Adrenal gland (tissue), 12 donors: ENCODE measurements around the gene OTULIN. TPM values are rescaled to one million over a fixed set of nuclear protein-coding genes. Genes with fewer than 3 reads are reported as not detected.
A peak's percentile ranks its signal among the peaks of the same experiment; 100 is the strongest.

Experiments used
- DNase-seq, 7 donors: peaks; one replicate each; pipeline ENCODE4 v3.0.0-alpha.2; 2019 to 2020
- H3K27ac ChIP-seq, 5 donors: fragments of 200-600 bp; sonication (generic) in 4 of 5; 1 replicate in 3 of 5; 2 replicates in 2 of 5; pipeline versions ENCODE4 v1.5.1 to v1.8.0; 2016 to 2020; ENCODE audit warnings: mild to moderate bottlenecking in 1 of 5
- H3K27me3 ChIP-seq: fragments of 200-600 bp; 2 replicates; pipeline ENCODE4 v1.8.0; 2021
- H3K36me3 ChIP-seq, 2 donors: fragments of 200-600 bp; replicated peaks in 1 of 2; 1 replicate in 1 of 2; 2 replicates in 1 of 2; pipeline versions ENCODE4 v1.5.1 to v1.8.0; 2018 to 2022
- H3K4me1 ChIP-seq, 2 donors: fragments of 200-600 bp; replicated peaks in 1 of 2; 1 replicate in 1 of 2; 2 replicates in 1 of 2; pipeline versions ENCODE4 v1.5.1 to v1.8.0; 2018 to 2021
- H3K4me3 ChIP-seq, 4 donors: fragments of 200-600 bp; sonication (generic) in 3 of 4; one replicate each; pipeline ENCODE4 v1.5.1; 2016 to 2018
- H3K9me3 ChIP-seq, 3 donors: fragments of 200-600 bp; sonication (generic) in 1 of 3; replicated peaks in 1 of 3; 1 replicate in 2 of 3; 2 replicates in 1 of 3; pipeline versions ENCODE4 v1.5.1 to v1.8.0; 2016 to 2021
- CTCF ChIP-seq, 6 experiments: fragments of 450-650 bp in 4 of 6; fragments of 200-600 bp in 2 of 6; sonication (generic) in 1 of 6; IDR thresholded peaks; 1 replicate in 5 of 6; 2 replicates in 1 of 6; pipeline versions ENCODE4 v1.5.1 to v1.8.0; 2016 to 2021; ENCODE audit warnings: antibody characterized with exemption in 6 of 6, mild to moderate bottlenecking in 2 of 6, moderate library complexity in 1 of 6
- POLR2A ChIP-seq, 2 donors: fragments of 450-650 bp; IDR thresholded peaks; one replicate each; pipeline ENCODE4 v1.6.1; 2017; ENCODE audit warnings: antibody characterized with exemption in 2 of 2, mild to moderate bottlenecking in 2 of 2, moderate library complexity in 1 of 2
- WGBS, 4 donors: extraction: QIAGEN DNeasy Blood & Tissue Kit in 2 of 4; methylation state at CpG; one replicate each; pipeline versions ENCODE4 v1.1.5 to v1.1.7; 2013 to 2017; 5-methylcytosine and 5-hydroxymethylcytosine counted together
- intact Hi-C, 2 donors: fragments of 100-400 bp; cut with DNase I; formaldehyde crosslinking; loops; one replicate each; pipeline versions ENCODE4 v1.14.1 to v1.15.0; 2022 to 2023
- polyA plus RNA-seq, 3 donors: library from polyadenylated mRNA; stranded (reverse); fragments of 200-250 nt in 2 of 3; fragments of 350-450 nt in 1 of 3; fragmentation: Illumina TruSeq in 1 of 3; extraction: RNeasy Lipid Tissue Mini Kit (QIAGEN cat#74804) in 1 of 3; gene quantifications; one replicate each; pipeline ENCODE4 v1.2.3, GENCODE V29; 2013 to 2014
- total RNA-seq, 9 donors: library from RNA; depleted of rRNA in 4 of 9; stranded (reverse); fragments of >200 nt in 4 of 9; fragments of 120-200 nt in 1 of 9; fragmentation: NEBNext Ultra II Directional in 1 of 9; extraction: Animal tissue kit (Norgen Biotek cat#: 25700) in 1 of 9; gene quantifications; one replicate each; pipeline versions ENCODE4 v1.1.0 to v1.2.4, GENCODE V29; 2013 to 2023
- donor health status: healthy with polysubstance abuse.
- donor health status: Bipolar disorder and iron deficiency.
- donor health status: DM: yes; HTN: yes; CAD: no.
- donor health status: DM: no; HTN: no; CAD: no.
- donor health status: DM: no; HTN: no; CAD: no.
- donor health status: DM: yes; HTN: yes; CAD: no.

The OTULIN gene
- total and polyA plus RNA-seq, 12 donors = 2.8 to 40.8 (median 20.4) TPM

GRCh38 chr5:14650052-14650451, 14.5 kb upstream of the OTULIN start:
- intact Hi-C loops = loop anchor here in 1 of 2 donors (5.0 to 10.0 kb wide), 2 partner anchors 253 to 665 kb away; no protein-coding TSS in a partner anchor
- Histone ChIP-seq H3K4me3 (no peak overlapping the region), H3K9me3 (no peaks in the 10 kb centered on the region), H3K36me3 (no peaks in the 10 kb centered on the region), H3K4me1 (peaks cover 0 to 3% of the 10 kb centered on the region in 2 donors), H3K27me3 (no peaks in the 10 kb centered on the region), H3K27ac (no peak overlapping the region)
- no peak for DNase-seq
- no peak for TF ChIP-seq CTCF (IDR thresholded peaks at IDR 0.05)
- no peak for TF ChIP-seq POLR2A (IDR thresholded peaks at IDR 0.05)
- 67 to 84% (median 74%) methylated on average over 3 of the region's 3 CpGs for WGBS, 4 donors

GRCh38 chr5:14655146-14655741, 9.3 kb upstream of the OTULIN start:
- no peaks in the 10 kb centered on the region for H3K36me3 ChIP-seq
- intact Hi-C loops = loop anchor here in 1 of 2 donors (10.0 kb wide), 1 partner anchor 670 kb away; no protein-coding TSS in a partner anchor
- H3K27me3 ChIP-seq = no peaks in the 10 kb centered on the region
- DNase-seq = no peak
- no peaks in the 10 kb centered on the region for H3K4me1 ChIP-seq
- no peak overlapping the region for H3K27ac ChIP-seq
- no peak for TF ChIP-seq POLR2A (IDR thresholded peaks at IDR 0.05)
- no peak for TF ChIP-seq CTCF (IDR thresholded peaks at IDR 0.05)
- no peak overlapping the region for H3K4me3 ChIP-seq
- no peaks in the 10 kb centered on the region for H3K9me3 ChIP-seq
- 56 to 61% (median 60%) methylated on average over 4 of the region's 4 CpGs for WGBS, 4 donors

- Histone ChIP-seq H3K36me3 (no peaks in the 10 kb centered on the region), H3K27ac (no peak overlapping the region), H3K4me1 (no peaks in the 10 kb centered on the region), H3K9me3 (no peaks in the 10 kb centered on the region), H3K4me3 (no peak overlapping the region), H3K27me3 (no peaks in the 10 kb centered on the region)
- intact Hi-C loops = loop anchor here in 1 of 2 donors (10.0 kb wide), 1 partner anchor 672 kb away; no protein-coding TSS in a partner anchor
- TF ChIP-seq POLR2A (IDR thresholded peaks at IDR 0.05) = no peak
- WGBS, 4 donors = 46 to 61% (median 48%) methylated on average over 2 of the region's 2 CpGs
- no peak for DNase-seq
These were observed 7.6 kb upstream of the OTULIN start for GRCh38 chr5:14656898-14657297.

GRCh38 chr5:14659821-14660607, 4.5 kb upstream of the OTULIN start:
- no peaks in the 10 kb centered on the region for H3K27me3 ChIP-seq
- H3K36me3 ChIP-seq = no peaks in the 10 kb centered on the region
- H3K9me3 ChIP-seq = no peaks in the 10 kb centered on the region
- H3K4me1 ChIP-seq = peaks cover 0 to 9% of the 10 kb centered on the region in 2 donors
- intact Hi-C loops = loop anchor here in 1 of 2 donors (10.0 kb wide), 1 partner anchor 675 kb away; no protein-coding TSS in a partner anchor
- H3K27ac ChIP-seq = peak overlapping the region in 2 of 5 donors; percentile 29 to 37
- TF ChIP-seq CTCF (IDR thresholded peaks at IDR 0.05) = no peak
- TF ChIP-seq POLR2A (IDR thresholded peaks at IDR 0.05) = no peak
- H3K4me3 ChIP-seq = no peak overlapping the region
- DNase-seq = peak in 6 of 7 donors; percentile 54 to 67 (median 64)
- WGBS, 4 donors = 52 to 66% (median 64%) methylated on average over 3 of the region's 3 CpGs
